ENCODE measurements around the gene ALPG. TPM values are rescaled to one million over a fixed set of nuclear protein-coding genes. Genes with fewer than 3 reads are reported as not detected.
A peak's percentile ranks its signal among the peaks of the same experiment; 100 is the strongest.
"Not testable (repeated sequence)": the region's sequence is repeated elsewhere in the genome, so short reads cannot be mapped to it uniquely, and the experiment has no call there.

Gene ALPG
- total RNA-seq, 1 experiment from 2014 or later = not detected

DNA sequence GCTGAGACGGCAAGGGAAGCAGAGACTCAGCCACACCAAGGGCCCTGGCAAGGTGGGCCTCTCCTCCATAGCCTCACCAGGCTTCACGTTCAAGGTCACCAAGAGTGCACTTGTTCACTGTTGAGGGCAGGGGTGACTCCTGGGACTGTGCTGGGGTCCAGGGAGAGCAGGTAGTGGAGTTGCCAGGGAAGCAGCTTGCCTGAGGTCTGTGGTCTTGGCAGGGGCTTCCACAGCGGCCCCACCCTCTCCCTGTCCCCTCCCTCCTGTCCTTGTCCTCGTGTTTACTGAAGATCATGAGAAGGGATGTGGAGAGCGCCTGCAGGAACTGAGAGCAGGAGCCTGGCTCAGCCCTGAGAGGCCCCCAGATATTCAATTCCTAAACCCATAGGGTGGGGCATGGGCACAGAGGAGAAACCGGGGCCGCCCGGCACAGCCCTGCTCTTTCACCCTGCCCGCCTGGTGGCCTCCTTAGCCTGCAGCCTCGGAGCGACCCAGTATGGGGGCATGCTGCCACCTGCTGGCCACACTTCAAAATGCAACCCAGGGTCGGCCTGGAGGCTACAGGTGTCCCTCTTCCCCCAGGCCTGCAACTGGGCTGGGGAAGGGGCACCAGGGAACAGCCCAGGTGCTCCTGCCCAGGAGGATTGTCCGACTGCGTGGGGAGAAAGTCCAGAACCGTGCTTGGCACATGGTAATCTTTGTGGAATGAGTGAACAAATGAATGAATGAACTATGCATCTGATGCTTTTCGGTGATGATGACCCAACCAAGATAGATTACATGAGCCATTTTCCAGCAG, 33.8 kb downstream of the ALPG start:
- DNase-seq (ENCODE audit: low spot score) = peak; percentile 88

- DNase-seq (ENCODE audit: low spot score) = no peak
Measured at GRCh38 chr2:232441147-232441651, 34.6 kb downstream of the ALPG start.

DNA sequence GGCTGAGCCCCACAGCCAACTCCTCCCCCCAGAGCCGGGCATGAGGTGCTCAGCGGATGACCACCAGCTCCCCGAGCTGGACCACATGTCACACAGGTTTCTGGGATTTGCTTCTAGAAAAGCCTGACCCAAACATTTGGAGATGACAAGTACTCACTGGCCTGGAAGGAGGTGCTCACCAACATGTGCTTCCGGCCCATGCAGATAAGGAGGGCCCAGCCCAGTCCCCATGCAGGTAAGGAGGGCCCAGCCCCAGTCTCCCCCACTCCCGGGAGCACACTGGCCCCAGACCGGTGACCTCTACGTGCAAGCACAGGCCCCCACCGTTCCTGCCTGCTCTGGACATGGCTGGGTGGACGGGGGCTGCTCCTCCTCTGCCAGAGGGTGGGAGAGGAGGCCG, 35.3 kb downstream of the ALPG start:
- not testable (repeated sequence) for DNase-seq (ENCODE audit: low spot score)

- DNase-seq (ENCODE audit: low spot score) = not testable (repeated sequence)
Measured at GRCh38 chr2:232442431-232442830, 35.8 kb downstream of the ALPG start.

DNA sequence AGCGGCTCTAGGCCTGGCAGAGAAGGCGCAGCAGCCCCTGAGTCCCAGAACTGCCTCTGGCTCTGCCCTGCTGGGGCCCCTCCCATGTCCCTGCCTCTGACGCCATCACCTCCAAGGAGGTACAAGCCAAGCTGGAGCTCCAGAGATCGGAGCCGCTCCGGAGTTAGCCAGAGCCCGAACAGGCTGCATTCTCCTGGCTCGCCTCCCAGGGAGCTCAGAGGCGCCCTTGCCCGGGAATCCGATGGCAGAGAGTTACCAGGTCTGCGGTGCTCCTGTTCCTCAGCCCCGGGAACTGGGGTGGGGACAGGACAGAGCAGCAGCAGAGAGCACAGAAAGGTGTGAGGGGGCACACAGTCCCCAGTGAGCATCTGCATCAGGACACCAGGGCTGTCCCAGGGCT, 36.4 kb downstream of the ALPG start:
- not testable (repeated sequence) for DNase-seq (ENCODE audit: low spot score)

DNA sequence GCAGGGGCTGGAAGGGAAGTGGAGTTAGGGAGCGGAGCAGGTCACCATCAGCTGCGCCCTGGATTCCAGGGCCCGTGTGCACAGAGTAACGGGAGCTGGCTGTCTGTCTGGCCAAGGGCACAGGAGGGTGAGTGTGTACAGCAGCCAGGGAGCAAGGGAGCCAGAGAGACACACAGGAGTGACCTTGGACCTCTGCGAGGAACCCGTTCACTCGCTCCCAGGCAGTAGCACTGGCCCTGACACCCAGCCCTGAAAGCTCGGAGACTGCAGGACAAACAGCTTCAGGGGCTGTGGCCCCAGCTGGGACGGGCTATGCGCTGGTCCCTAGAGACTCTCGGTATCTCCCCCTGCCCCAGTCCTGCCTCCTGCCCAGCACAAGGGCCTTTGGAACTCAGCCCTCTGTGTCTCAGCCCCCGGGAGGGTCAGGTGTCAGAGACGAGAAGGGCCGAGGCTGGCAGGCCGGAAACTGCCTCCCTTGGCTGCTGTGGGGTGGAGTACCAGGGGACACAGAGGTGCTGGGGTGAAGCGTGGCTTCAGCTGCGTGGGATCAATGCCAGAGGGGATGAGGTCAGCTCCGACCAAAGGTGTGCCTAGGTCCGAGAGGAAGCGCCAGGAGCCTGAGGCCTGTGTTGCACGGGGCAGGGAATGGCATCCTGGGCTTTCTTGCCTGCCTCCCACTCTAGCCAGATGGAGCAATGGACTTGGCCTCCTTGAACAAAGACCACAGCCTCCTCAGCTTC, 37.2 kb downstream of the ALPG start:
- not testable (repeated sequence) for DNase-seq (ENCODE audit: low spot score)

- peak; percentile 80 for DNase-seq (ENCODE audit: low spot score)
Measured at GRCh38 chr2:232444409-232445148, 37.9 kb downstream of the ALPG start.

DNA sequence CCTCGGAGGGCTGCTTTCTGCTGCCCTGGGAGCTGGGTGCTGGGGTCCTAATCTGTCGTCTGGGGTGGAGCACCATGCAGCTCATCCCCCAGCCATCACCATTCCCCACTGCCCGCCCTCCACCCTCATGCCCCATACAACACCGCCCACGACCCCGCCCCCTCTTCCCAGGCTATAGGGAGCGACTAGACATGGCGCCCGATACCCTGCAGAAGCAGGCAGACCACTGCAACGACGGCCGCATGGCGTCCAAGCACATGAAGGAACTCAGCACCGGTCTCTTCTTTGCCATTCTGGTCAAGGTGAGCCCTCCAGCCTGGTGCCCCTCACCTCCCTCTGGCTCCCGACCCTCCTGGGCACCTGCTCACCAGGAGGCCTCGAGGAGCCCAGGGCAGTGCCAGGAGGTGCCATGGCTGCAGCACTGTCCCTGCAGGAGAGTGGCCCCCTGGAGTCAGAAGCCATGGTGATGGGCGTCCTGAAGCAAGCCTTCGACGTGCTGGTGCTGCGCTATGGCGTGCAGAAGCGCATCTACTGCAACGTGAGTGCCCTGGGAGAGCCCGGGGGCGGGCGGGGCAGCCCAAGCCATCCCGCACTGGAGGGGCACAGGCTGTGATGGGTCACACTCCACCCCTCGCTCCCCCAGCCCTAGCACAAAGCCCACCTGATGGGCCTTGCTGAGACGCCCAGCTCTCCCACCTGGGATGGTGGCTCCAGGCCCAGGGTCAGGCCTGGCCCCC, 38.7 kb downstream of the ALPG start:
- not testable (repeated sequence) for DNase-seq (ENCODE audit: low spot score)

DNA sequence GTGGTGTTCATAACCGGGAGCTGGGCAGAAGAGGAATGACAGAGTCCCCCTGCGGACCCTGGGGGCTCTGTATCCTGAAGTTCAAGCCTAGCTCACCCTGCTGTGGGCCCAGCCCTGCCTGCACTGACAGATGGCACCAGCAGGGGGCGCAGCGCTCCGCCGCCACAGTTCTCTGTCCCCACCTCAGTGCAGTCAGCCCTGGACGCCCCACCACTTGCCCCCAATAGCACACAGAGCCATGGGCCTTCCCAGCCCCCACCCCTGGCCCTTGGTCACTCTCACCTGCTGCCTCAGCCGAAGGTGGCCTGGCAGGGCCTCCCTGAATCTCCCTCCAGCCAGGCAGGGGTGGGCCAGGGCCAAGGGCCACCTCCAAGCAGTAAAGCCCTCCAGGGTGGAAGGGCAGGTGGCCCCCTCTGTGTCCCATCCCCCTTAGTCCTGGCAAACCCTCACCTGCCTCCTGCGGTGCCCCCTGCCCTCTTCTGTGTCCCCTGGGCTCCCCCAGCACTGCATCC, 39.7 kb downstream of the ALPG start:
- DNase-seq (ENCODE audit: low spot score) = not testable (repeated sequence)

GRCh38 chr2:232447091-232447620, 40.5 kb downstream of the ALPG start:
- no peak for DNase-seq (ENCODE audit: low spot score)

DNA sequence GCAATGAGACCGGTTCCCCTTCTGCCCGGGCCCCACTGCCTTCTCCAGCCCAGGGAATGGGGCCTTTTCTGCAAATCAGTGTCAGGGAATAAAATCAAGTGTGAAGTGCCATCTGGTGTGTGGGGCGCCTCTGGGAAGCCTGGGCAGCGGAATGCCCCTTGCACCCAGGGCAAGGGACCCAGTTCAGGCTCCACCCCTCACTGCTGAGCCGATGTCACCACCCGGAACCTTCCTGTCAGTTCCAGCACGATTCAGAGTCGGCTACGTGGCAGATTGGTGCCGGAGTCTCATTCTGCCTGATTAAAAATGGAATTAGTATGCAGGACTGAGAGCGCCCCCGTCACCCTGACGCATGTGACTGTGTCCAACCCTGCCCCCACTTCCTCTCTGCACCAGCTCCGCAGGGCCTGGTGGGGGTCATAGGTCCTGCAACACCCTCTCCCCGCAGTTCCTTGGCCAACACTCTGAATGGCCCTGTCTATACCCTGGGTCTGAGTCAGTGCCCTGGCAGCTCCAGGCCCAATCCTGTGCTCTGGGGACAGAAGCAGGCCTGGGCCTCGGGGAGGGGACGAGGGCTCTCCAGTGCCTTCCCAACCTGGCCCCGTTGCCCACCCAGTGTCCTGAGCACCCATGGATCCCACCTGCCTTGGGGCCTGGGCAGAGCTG, 41.1 kb downstream of the ALPG start:
- no peak for DNase-seq (ENCODE audit: low spot score)

DNA sequence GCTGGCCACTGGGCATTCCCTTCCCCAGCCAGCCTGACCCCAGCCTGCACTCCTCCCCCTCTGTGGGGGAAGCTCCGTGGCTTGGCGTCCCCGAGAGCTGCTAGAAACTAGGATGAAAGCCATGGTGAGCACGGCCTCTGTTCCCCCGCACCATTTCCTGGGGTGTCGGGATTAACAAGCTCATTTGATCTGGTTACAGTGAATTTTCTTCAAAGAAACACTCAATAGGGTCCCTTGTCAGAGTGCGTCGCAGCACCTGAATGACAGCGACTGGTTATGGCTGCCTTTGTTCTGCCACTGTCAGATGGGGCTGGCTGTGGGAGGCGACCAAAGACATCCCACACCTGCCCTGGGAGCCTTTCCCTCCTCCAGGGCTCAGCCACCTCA, 41.7 kb downstream of the ALPG start:
- DNase-seq (ENCODE audit: low spot score) = no peak

DNA sequence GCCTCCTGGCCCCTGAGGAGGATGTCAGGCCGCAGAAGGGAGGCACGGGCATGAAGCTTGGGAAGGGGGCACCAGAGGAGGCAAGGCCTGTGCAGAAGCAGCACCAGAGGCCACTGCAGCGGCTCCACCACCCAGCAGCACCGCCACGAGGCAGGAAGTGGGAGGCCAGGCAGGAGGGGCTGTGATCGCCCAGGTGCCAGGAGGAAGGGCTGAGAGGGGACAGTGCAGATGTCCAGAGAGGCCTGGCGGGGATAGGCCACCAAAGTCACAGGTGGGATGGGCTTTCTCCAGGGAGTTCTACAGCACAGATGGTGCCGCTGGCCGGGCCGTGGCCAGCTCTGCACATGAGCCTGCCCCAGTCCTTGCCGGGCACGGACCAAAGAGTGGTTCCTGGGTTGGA, 43.3 kb downstream of the ALPG start:
- no peak for DNase-seq (ENCODE audit: low spot score)

DNA sequence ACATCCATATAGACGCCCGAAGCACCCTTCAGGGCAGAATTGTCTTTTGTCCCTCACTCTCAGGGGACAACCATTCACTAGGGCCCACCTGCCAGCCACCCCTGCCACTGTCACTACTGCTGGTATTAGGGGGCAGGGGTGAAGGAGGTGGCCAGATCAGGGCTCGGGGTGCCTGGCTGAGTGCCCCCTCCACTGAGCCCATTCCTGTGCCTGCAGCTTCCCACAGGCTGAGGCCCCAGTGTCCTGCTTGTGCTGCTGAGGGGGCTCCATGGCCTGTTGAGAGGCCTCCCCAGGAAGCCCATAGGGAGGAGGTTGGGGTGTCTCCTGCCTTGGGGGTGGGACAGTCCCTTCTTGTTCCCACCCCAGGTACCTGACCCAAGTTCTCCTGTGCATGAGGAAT, 45.0 kb downstream of the ALPG start:
- DNase-seq (ENCODE audit: low spot score) = not testable (repeated sequence)

- DNase-seq (ENCODE audit: low spot score) = no peak
Measured at GRCh38 chr2:232454630-232455029, 48.0 kb downstream of the ALPG start.

- no peak for DNase-seq (ENCODE audit: low spot score)
Measured at GRCh38 chr2:232455426-232456255, 49.0 kb downstream of the ALPG start, which contains the start of gene ALPI. Gene ALPI (plus strand): TSS chr2:232456153. CDS start chr2:232456200, 47 bp downstream.

- no peak for DNase-seq (ENCODE audit: low spot score)
Measured at GRCh38 chr2:232456296-232457120, 49.9 kb downstream of the ALPG start.

Measured in HT-29 (cell line).